GM23248 (cell line): ENCODE measurements around the gene MAGI1.

Experiments
- EZH2 ChIP-seq: fragments of 200-600 bp; sonication (generic); IDR thresholded peaks from 2 replicates; pipeline ENCODE4 v1.6.1; 2018; ENCODE audit warnings: antibody characterized with exemption, mild to moderate bottlenecking; ENCODE audit not compliant: insufficient read depth, poor library complexity, severe bottlenecking
- EZH2phosphoT487 ChIP-seq: fragments of 200-600 bp; sonication (generic); IDR thresholded peaks from 2 replicates; pipeline ENCODE4 v1.6.1; 2018; ENCODE audit warnings: antibody characterized with exemption, moderate library complexity, mild to moderate bottlenecking, low read depth; ENCODE audit not compliant: insufficient read depth

GRCh38 chr3:65326574-65326973 lies 712.1 kb downstream of the MAGI1 start:
- no peak for TF ChIP-seq EZH2
- no peak for TF ChIP-seq EZH2phosphoT487
